Measurements from ENCODE around the gene SPRTN. TPM values are rescaled to one million over a fixed set of nuclear protein-coding genes. Genes with fewer than 3 reads are reported as not detected.

The SPRTN gene
- total and polyA plus RNA-seq, 2 of the 8 experiments (the other 6 are each of a cell fraction or from before 2014, with no cell fraction given): 6.6 to 15.1 TPM

GRCh38 chr1:231376875-231377549 lies 38.9 kb downstream of the SPRTN start:
- no peak overlapping the region for H3K27ac ChIP-seq (ENCODE audit: low read depth, low read length)
- TF ChIP-seq USF2 (IDR thresholded peaks at IDR 0.05; ENCODE audit: low read length): 0 out of 2 replicates have a peak, but pooled peaks have one; percentile 16

More at GRCh38 chr1:231376875-231377549, 38.9 kb downstream of the SPRTN start:
- Histone ChIP-seq H4K91ac (replicated peaks; ENCODE audit: insufficient read length, low read length) (no peak overlapping the region), H4K5ac (ENCODE audit: insufficient read length, low read depth, low read length) (no peak overlapping the region), H3K18ac (ENCODE audit: extremely low read depth, low read length) (no peak overlapping the region), H3K4me2 (ENCODE audit: insufficient read depth in 1 of 2, low read depth in 2 of 2, low read length in 2 of 2) (no peak overlapping the region), H4K8ac (ENCODE audit: extremely low read depth, insufficient read depth, low read length) (no peak overlapping the region), H3K23me2 (ENCODE audit: low read depth, low read length) (no peaks in the 10 kb centered on the region), H3K56ac (replicated peaks; ENCODE audit: insufficient read length, low read depth, low read length) (no peak overlapping the region), H2BK120ac (replicated peaks; ENCODE audit: low read depth, low read length) (no peak overlapping the region), H3K9me3 (ENCODE audit: insufficient read depth in 2 of 2, low read depth in 1 of 2, low read length in 1 of 2) (no peaks in the 10 kb centered on the region), H3K27me3 (replicated peaks in 1 of 4; ENCODE audit: control insufficient read depth in 3 of 4, extremely low read depth in 1 of 4, insufficient read depth in 3 of 4, low read length in 3 of 4) (no peaks in the 10 kb centered on the region), H2BK5ac (ENCODE audit: low read depth, low read length) (no peak overlapping the region), H2AK5ac (ENCODE audit: low read depth, low read length) (no peak overlapping the region), H2BK15ac (ENCODE audit: low read length) (no peak overlapping the region), H3K36me3 (ENCODE audit: control insufficient read depth in 2 of 4, insufficient read depth in 4 of 4, low read length in 3 of 4) (no peaks in the 10 kb centered on the region), H3K14ac (ENCODE audit: insufficient read length) (no peak overlapping the region), H3K79me1 (ENCODE audit: low read depth, low read length) (no peaks in the 10 kb centered on the region), H2AFZ (ENCODE audit: low read length) (no peak overlapping the region), H3K4ac (replicated peaks; ENCODE audit: insufficient read length, low read depth, low read length) (no peak overlapping the region), H3K4me3 (ENCODE audit: extremely low read depth in 1 of 4, insufficient read depth in 2 of 4, low read depth in 3 of 4, low read length in 4 of 4) (no peak overlapping the region), H3K23ac (ENCODE audit: insufficient read length) (no peak overlapping the region), H3K4me1 (replicated peaks in 1 of 4; ENCODE audit: control insufficient read depth in 3 of 4, insufficient read depth in 4 of 4, low read length in 3 of 4) (peaks cover 0 to 6% (median 0%) of the 10 kb centered on the region in 4 experiments; a peak in 2 of 7 replicates), H2BK12ac (ENCODE audit: low read depth, low read length) (no peak overlapping the region), H3K79me2 (ENCODE audit: control insufficient read depth in 1 of 2, insufficient read depth in 2 of 2, low read length in 2 of 2) (no peaks in the 10 kb centered on the region), H3K9ac (replicated peaks in 1 of 4; ENCODE audit: extremely low read depth in 1 of 4, low read depth in 3 of 4, low read length in 3 of 4) (no peak overlapping the region), H4K20me1 (replicated peaks in 1 of 2; ENCODE audit: control insufficient read depth in 1 of 2, insufficient read depth in 2 of 2, low read length in 2 of 2) (peaks cover 0 to 1% of the 10 kb centered on the region in 2 experiments), H2BK20ac (ENCODE audit: low read length) (no peak overlapping the region)
- DNase-seq (ENCODE audit: low read depth in 1 of 2, low spot score in 2 of 2) (no peak), FAIRE-seq (no peak)
- CTCF ChIA-PET (ENCODE audit: partially characterized antibody): interaction anchor here (0.6 to 1.2 kb wide), 2 partner anchors 16 to 153 kb away, joined by 3 to 4 read pairs; no protein-coding TSS in a partner anchor
- 87% methylated on average over 5 of the region's 5 CpGs; no CpG with 5 or more reads in 1 of the 2 experiments for whole genome bisulfite sequencing, 2 experiments (ENCODE audit: extremely low coverage in 1 of 2, insufficient coverage in 1 of 2, insufficient read length in 1 of 2, insufficient replicate concordance in 2 of 2, low coverage in 1 of 2, low lambda C conversion rate in 2 of 2, missing lambda C conversion rate in 1 of 2)
- POLR2A ChIA-PET (ENCODE audit: partially characterized antibody): no interaction called here
